ENCODE data around the gene LRRC27. TPM values are rescaled to one million over a fixed set of nuclear protein-coding genes. Genes with fewer than 3 reads are reported as not detected.
"Not testable (repeated sequence)": the region's sequence is repeated elsewhere in the genome, so short reads cannot be mapped to it uniquely, and the experiment has no call there.

LRRC27 gene
- total RNA-seq, 2 experiments from 2014 or later, result 2.4 to 2.8 TPM

DNA sequence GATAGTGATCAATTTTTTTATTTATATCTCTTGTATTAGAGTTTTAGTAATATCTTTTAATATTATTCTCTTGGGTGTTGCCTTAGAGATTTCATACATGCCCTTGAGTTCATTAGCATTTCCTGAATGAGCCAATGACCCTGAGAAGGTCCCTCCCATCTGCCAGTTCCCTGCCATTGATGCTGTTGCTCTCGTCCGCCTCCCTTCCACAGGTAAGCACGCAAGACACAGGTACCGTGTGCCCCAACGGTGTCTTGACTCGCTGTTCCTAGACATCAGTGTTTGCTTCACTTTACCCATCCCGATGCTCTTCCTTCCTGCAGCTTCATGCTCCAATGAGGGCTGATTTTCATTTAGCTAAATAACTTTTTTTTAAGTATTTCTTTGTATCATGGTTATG lies 45.3 kb downstream of the LRRC27 start:
- H3K4me3 Mint-ChIP-seq, result no peak overlapping the region
- ATAC-seq (ENCODE audit: poor library complexity) (no peak), DNase-seq (peak in 1 of 14 experiments; percentile 3)
- peaks cover under 1% of the 10 kb centered on the region for H3K4me1 Mint-ChIP-seq (ENCODE audit: low read depth)
- H3K27ac Mint-ChIP-seq, result no peak overlapping the region
- Histone ChIP-seq H3K4me1 (ENCODE audit: insufficient read depth, low read length) (no peaks in the 10 kb centered on the region), H3K36me3 (ENCODE audit: insufficient read depth, low read length) (no peaks in the 10 kb centered on the region), H3K9me3 (ENCODE audit: control insufficient read depth in 1 of 2, insufficient read depth in 1 of 2, low read length in 2 of 2) (no peaks in the 10 kb centered on the region), H3K4me3 (ENCODE audit: low read length) (no peak overlapping the region), H3K27me3 (ENCODE audit: control insufficient read depth in 1 of 2, insufficient read depth in 2 of 2, low read length in 2 of 2) (no peaks in the 10 kb centered on the region), H3K27ac (ENCODE audit: low read depth in 1 of 2, low read length in 2 of 2) (no peak overlapping the region)
- TF ChIP-seq, protein P1, sequence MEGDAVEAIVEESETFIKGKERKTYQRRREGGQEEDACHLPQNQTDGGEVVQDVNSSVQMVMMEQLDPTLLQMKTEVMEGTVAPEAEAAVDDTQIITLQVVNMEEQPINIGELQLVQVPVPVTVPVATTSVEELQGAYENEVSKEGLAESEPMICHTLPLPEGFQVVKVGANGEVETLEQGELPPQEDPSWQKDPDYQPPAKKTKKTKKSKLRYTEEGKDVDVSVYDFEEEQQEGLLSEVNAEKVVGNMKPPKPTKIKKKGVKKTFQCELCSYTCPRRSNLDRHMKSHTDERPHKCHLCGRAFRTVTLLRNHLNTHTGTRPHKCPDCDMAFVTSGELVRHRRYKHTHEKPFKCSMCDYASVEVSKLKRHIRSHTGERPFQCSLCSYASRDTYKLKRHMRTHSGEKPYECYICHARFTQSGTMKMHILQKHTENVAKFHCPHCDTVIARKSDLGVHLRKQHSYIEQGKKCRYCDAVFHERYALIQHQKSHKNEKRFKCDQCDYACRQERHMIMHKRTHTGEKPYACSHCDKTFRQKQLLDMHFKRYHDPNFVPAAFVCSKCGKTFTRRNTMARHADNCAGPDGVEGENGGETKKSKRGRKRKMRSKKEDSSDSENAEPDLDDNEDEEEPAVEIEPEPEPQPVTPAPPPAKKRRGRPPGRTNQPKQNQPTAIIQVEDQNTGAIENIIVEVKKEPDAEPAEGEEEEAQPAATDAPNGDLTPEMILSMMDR (IDR thresholded peaks at IDR 0.05), result no peak
- ChIA-PET POLR2A (no interaction called here), CTCF (no interaction called here)
- no peaks in the 10 kb centered on the region for H3K27me3 Mint-ChIP-seq
- H3K36me3 Mint-ChIP-seq (ENCODE audit: low read depth), result no peaks in the 10 kb centered on the region
- intact Hi-C loops (cut with DNase I, micrococcal nuclease), result no loop called here
- H3K9me3 Mint-ChIP-seq, result no peaks in the 10 kb centered on the region

DNA sequence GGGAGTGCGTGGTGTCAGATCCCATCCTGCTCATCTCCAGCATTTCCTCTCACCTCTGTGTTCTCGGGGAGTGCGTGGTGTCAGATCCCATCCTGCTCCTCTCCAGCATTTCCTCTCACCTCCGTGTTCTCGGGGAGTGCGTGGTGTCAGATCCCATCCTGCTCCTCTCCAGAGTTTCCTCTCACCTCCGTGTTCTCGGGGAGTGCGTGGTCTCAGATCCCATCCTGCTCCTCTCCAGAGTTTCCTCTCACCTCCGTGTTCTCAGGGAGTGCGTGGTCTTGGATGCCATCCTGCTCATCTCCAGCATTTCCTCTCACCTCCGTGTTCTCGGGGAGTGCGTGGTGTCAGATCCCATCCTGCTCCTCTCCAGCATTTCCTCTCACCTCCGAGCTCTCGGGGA lies 47.0 kb downstream of the LRRC27 start:
- H3K9me3 Mint-ChIP-seq; H3K36me3 ChIP-seq (ENCODE audit: insufficient read depth, low read length); H3K9me3 ChIP-seq (ENCODE audit: control insufficient read depth in 1 of 2, insufficient read depth in 1 of 2, low read length in 2 of 2); H3K4me3 ChIP-seq (ENCODE audit: low read length); H3K36me3 Mint-ChIP-seq (ENCODE audit: low read depth); DNase-seq; intact Hi-C loops (cut with DNase I, micrococcal nuclease); ATAC-seq (ENCODE audit: poor library complexity); H3K27me3 Mint-ChIP-seq; H3K27ac ChIP-seq (ENCODE audit: low read depth in 1 of 2, low read length in 2 of 2); H3K4me1 Mint-ChIP-seq (ENCODE audit: low read depth); H3K4me1 ChIP-seq (ENCODE audit: insufficient read depth, low read length); POLR2A ChIA-PET; H3K4me3 Mint-ChIP-seq; H3K27ac Mint-ChIP-seq; CTCF ChIA-PET; H3K27me3 ChIP-seq (ENCODE audit: control insufficient read depth in 1 of 2, insufficient read depth in 2 of 2, low read length in 2 of 2): not testable (repeated sequence)

DNA sequence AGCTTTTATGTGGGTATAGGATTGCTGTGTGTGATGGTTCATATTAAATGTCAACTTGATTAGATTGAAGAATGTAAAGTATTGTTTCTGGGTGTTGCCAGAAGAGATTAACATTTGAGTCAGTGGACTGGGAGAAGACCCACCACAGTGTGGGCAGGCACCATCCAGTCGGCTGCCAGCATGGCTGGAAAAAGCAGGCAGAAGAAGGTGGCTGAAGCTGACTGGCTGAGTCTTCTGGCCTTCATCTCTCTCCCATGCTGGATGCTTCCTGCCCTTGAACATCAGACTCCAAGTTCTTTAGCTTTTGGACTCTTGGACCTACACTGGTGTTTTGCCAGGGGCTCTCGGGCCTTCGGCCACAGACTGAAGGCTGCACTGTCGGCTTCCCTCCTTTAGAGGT lies 49.0 kb downstream of the LRRC27 start:
- H3K4me3 ChIP-seq (ENCODE audit: low read length); ATAC-seq (ENCODE audit: poor library complexity); H3K4me3 Mint-ChIP-seq; H3K27me3 Mint-ChIP-seq; H3K27ac Mint-ChIP-seq; H3K9me3 ChIP-seq (ENCODE audit: control insufficient read depth in 1 of 2, insufficient read depth in 1 of 2, low read length in 2 of 2); H3K36me3 Mint-ChIP-seq (ENCODE audit: low read depth); H3K27ac ChIP-seq (ENCODE audit: low read depth in 1 of 2, low read length in 2 of 2); DNase-seq; H3K9me3 Mint-ChIP-seq; intact Hi-C loops (cut with DNase I, micrococcal nuclease); H3K36me3 ChIP-seq (ENCODE audit: insufficient read depth, low read length); H3K4me1 Mint-ChIP-seq (ENCODE audit: low read depth); H3K27me3 ChIP-seq (ENCODE audit: control insufficient read depth in 1 of 2, insufficient read depth in 2 of 2, low read length in 2 of 2); H3K4me1 ChIP-seq (ENCODE audit: insufficient read depth, low read length): not testable (repeated sequence)
- ChIA-PET CTCF (interaction anchor here (0.6 kb wide), 1 partner anchor 104 kb away, joined by 3 read pairs; no protein-coding TSS in a partner anchor), POLR2A (interaction anchor here (0.7 kb wide), 1 partner anchor 254 kb away, joined by 4 read pairs; no protein-coding TSS in a partner anchor)

DNA sequence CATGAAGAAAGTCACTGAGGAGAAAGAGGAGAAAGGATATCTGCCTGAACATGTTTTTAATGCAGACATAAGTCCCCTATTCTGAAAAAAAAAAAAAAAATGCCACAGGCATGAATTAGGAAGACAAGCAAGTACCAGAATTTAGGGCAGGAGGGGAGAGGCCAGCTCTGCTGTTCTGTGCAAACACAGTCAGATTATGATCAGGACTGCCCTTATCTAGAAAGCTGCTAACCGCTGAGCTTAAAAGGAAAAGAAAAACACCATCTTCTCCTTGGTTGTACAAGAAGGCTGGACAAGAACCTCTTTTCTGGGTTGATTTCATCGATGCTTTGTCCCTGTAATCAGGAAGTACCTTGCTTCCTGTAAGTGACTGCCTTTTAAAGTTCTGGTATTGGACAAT lies 49.7 kb downstream of the LRRC27 start:
- ATAC-seq (ENCODE audit: poor library complexity), result no peak
- Mint-ChIP-seq H3K4me3 (no peak overlapping the region), H3K4me1 (ENCODE audit: low read depth) (peaks cover 4% of the 10 kb centered on the region), H3K9me3 (no peaks in the 10 kb centered on the region), H3K36me3 (ENCODE audit: low read depth) (no peaks in the 10 kb centered on the region), H3K27me3 (no peaks in the 10 kb centered on the region), H3K27ac (no peak overlapping the region)
- ChIA-PET POLR2A (interaction anchor here (0.7 kb wide), 1 partner anchor 255 kb away, joined by 4 read pairs; no protein-coding TSS in a partner anchor), CTCF (no interaction called here)
- intact Hi-C loops (cut with DNase I, micrococcal nuclease), result no loop called here
- no peak overlapping the region for H3K4me3 ChIP-seq (ENCODE audit: low read length)
- DNase-seq, result peak in 1 of 14 experiments; percentile 1
- no peak overlapping the region for H3K27ac ChIP-seq (ENCODE audit: low read depth in 1 of 2, low read length in 2 of 2)
- H3K9me3 ChIP-seq (ENCODE audit: control insufficient read depth in 1 of 2, insufficient read depth in 1 of 2, low read length in 2 of 2), result no peaks in the 10 kb centered on the region
- TF ChIP-seq, protein P1 (IDR thresholded peaks at IDR 0.05), result no peak
- no peaks in the 10 kb centered on the region for H3K27me3 ChIP-seq (ENCODE audit: control insufficient read depth in 1 of 2, insufficient read depth in 2 of 2, low read length in 2 of 2)
- H3K36me3 ChIP-seq (ENCODE audit: insufficient read depth, low read length), result no peaks in the 10 kb centered on the region
- no peaks in the 10 kb centered on the region for H3K4me1 ChIP-seq (ENCODE audit: insufficient read depth, low read length)
